Sciatic nerve (tissue), 2 donors: Measurements from ENCODE around the gene PSMD10. TPM values are rescaled to one million over a fixed set of nuclear protein-coding genes. Genes with fewer than 3 reads are reported as not detected.
A peak's percentile ranks its signal among the peaks of the same experiment; 100 is the strongest.

Source experiments
- ATAC-seq: fragments of 200-7000 bp; cut with Tn5 transposase; one replicate; pipeline ENCODE4 v1.9.1; 2020; ENCODE audit warnings: mild to moderate bottlenecking, moderate library complexity
- DNase-seq: peaks from one replicate; pipeline ENCODE4 v3.0.0-alpha.2; 2020; ENCODE audit warnings: low spot score
- intact Hi-C: fragments of 100-400 bp; cut with DNase I; formaldehyde crosslinking; loops from one replicate; pipeline ENCODE4 v1.14.2; 2022
- total RNA-seq: library from RNA; stranded (reverse); fragmentation: NEBNext Ultra II Directional; extraction: Animal tissue kit (Norgen Biotek cat#: 25700); gene quantifications from one replicate; pipeline ENCODE4 v1.2.1, GENCODE V29; 2021
- donor health status: DM: no; HTN: no; CAD: no.
- donor health status: DM: no; HTN: no; CAD: no.

PSMD10 gene, protein sequence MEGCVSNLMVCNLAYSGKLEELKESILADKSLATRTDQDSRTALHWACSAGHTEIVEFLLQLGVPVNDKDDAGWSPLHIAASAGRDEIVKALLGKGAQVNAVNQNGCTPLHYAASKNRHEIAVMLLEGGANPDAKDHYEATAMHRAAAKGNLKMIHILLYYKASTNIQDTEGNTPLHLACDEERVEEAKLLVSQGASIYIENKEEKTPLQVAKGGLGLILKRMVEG
- total RNA-seq, result 37.2 TPM

- DNase-seq, result peak; percentile 92
- peak; percentile 99 for ATAC-seq
- intact Hi-C loops, result no loop called here
Observed at GRCh38 chrX:108091264-108091877, at the start of gene PSMD10, which contains the start of gene ATG4A. Gene PSMD10, minus strand, starts transcription at chrX:108091542. Its CDS starts 22 bp downstream, at chrX:108091520. Gene ATG4A, plus strand, starts transcription at chrX:108091778. Its CDS starts 49 bp downstream, at chrX:108091827.

DNA sequence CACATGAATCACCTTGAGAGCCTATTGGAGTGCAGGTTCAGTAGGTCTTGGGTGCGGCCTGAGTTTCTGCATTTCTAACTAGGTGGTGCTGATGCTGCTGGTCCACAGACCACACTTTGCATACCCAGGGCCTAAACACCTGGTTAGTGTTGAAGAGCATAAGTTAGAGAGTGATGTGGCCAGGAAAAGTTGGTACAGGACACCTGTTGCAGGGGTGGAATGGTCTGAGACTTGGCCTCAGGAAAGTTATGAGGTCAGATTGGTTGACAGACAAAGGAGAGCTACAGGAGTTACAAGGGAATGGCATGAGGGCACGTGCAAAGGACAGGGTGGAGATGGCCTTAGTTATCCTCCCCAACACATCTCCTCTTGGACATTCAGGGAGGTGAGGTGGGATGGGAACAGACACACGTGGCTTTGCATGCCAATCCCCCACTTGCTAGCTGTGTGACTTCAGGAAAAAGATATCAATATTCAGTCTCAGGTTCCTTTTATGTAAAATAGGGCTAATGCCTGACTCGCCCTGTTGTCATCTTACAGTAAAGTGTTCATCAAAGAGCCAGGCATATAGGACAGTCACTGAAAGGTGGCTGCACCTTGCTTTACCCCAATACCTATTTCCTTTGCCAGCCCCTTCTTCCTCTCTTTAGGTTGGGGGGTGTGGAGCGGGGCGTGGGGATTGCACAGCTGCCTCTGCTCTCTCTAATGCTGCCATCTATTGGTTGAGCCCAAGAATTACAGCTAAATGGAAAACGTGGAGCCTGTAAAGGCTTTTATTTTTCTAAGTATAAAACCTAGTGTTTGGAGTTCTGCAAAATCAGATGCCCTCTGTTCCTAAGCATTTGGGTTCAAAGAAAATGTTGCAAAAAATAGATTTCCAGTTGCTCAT lies 47.7 kb upstream of the PSMD10 start:
- intact Hi-C loops, result no loop called here
- no peak for DNase-seq
- ATAC-seq, result no peak

- DNase-seq (no peak), ATAC-seq (no peak)
- intact Hi-C loops, result no loop called here
Observed at GRCh38 chrX:108134724-108135123, 43.4 kb upstream of the PSMD10 start.

- DNase-seq, result no peak
- intact Hi-C loops, result no loop called here
- ATAC-seq, result no peak
Observed at GRCh38 chrX:108132876-108133275, 41.5 kb upstream of the PSMD10 start.

DNA sequence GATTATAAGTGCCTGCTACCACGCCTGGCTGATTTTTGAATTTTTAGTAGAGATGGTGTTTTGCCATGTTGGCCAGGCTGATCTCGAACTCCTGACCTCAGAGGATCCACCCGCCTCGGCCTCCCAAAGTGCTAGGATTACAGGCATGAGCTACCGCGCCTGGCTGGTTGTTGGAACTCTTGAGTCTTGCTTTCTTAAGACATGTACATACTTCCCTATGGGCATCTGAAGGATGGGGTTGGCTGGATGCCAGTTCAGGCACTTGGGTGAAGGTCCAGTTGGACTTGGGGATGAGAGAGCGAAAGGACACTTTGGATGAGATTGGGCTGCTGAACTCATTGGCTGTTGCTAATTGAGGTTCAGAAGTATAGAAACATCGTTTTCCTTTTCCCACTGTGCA lies 40.7 kb upstream of the PSMD10 start:
- intact Hi-C loops, result no loop called here
- ATAC-seq (no peak), DNase-seq (no peak)

- DNase-seq (no peak), ATAC-seq (no peak)
- intact Hi-C loops, result no loop called here
Observed at GRCh38 chrX:108131471-108131870, 40.1 kb upstream of the PSMD10 start.

DNA sequence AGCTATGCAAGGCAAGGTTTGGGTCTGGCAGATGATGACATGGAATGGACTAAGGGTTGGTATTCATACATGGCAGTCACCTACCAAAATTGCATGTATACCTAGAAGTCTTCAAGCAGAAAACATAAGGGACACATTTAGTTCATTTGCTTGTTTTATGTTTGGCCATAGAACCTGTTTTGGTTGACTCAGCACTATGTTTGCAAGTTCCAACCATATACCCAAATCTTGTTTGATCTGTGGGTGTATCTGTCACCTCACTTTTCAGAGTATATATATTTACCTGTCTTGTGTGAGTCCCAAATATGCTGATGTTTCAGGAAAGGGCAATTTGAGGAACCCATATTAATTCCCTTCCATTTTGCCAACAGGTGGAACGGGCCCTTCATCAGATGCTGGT lies 39.5 kb upstream of the PSMD10 start:
- intact Hi-C loops, result no loop called here
- DNase-seq (no peak), ATAC-seq (no peak)

- intact Hi-C loops, result no loop called here
- DNase-seq (no peak), ATAC-seq (no peak)
Observed at GRCh38 chrX:108127152-108127551, 35.8 kb upstream of the PSMD10 start.

GRCh38 chrX:108126661-108127060 lies 35.3 kb upstream of the PSMD10 start:
- DNase-seq (no peak), ATAC-seq (no peak)
- intact Hi-C loops, result no loop called here

DNA sequence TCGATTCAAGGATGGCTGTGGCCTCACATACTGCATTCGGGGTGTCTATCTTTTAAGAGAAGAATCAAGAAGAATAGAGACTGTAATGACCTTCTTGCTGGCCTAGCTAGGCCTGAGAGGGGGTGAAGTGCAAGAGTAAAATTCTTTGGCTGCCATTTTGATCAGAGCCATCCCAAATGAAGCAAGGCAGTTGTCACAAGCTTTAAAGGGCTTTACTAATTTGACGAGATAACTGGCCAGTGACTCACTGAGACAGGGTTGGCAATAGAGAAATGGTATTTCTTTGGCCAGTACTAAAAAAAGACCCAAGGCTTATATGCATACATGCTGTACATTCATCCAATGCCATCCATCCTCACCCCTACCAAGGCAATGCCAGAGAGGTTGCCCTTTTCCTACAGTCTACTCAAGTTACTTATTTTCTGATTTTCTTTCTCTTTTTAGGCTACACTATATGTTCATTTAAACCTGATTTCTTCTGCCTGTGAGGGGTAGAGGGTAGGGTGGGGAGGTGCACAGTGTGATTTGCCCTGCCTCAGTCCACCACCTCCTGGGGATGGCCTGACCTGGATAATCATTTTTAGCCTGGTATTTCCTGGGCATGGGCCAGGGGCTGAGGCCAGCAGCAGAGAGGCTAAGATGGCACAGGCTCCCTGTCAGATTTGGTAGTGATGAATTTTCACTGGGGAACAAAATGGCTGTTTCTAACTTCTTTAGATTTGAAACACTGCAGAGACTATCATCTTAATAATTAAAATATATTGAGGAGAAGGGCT lies 32.4 kb upstream of the PSMD10 start:
- DNase-seq (no peak), ATAC-seq (no peak)
- intact Hi-C loops, result no loop called here

- intact Hi-C loops, result no loop called here
- DNase-seq (no peak), ATAC-seq (no peak)
Observed at GRCh38 chrX:108122748-108123147, 31.4 kb upstream of the PSMD10 start.

DNA sequence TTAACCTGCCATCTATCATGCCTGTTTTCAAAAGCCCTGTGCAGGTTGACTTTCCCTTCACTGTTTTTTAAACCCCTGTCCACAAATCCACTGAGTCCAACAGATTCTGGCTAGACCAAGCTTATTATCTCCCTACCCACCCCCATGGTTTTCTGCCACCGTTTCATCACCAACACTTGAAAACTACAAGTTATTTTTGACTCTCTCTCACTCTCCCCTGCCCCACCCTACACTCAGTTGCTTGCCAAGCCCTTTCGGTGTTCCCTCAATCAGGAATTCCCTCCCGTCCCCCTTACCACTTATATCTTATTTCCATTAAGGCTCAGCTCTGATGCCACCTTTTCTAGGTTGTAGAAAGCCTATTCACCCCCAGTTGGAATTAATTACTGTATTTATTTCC lies 29.9 kb upstream of the PSMD10 start:
- no peak for DNase-seq
- ATAC-seq, result no peak
- intact Hi-C loops, result no loop called here

GRCh38 chrX:108117988-108118387 lies 26.6 kb upstream of the PSMD10 start:
- DNase-seq, result no peak
- intact Hi-C loops, result no loop called here
- ATAC-seq, result no peak

GRCh38 chrX:108114541-108114940 lies 23.2 kb upstream of the PSMD10 start:
- no peak for ATAC-seq
- DNase-seq, result no peak
- intact Hi-C loops, result no loop called here

GRCh38 chrX:108105473-108105872 lies 14.1 kb upstream of the PSMD10 start:
- no peak for ATAC-seq
- intact Hi-C loops, result no loop called here
- DNase-seq, result no peak

- intact Hi-C loops, result no loop called here
- ATAC-seq (no peak), DNase-seq (no peak)
Observed at GRCh38 chrX:108097380-108097779, 6.0 kb upstream of the PSMD10 start.

DNA sequence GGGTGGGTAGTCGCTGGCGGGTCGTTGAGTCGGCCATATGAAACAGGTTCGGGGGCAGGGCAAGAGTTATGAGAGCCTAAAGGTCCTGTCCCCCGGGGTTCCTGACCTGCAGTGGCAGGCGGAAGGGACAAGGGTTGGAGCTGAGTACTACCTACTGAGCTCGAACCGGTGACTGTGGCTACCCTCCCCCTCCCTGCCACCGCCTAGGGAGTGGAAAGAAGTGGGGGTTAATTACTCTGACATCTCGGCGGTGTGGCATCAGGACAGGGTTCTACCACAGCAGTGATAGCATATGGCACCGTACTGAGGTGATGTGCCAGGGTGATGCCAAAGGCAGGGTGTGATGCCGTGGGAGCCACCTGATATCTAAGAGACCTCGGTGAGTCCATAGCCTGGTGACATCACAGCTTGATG lies 543 bp upstream of the PSMD10 start:
- intact Hi-C loops, result no loop called here
- DNase-seq, result no peak
- peak; percentile 25 for ATAC-seq

- DNase-seq (no peak), ATAC-seq (no peak)
- intact Hi-C loops, result no loop called here
Observed at GRCh38 chrX:108090491-108091263, 665 bp downstream of the PSMD10 start.

DNA sequence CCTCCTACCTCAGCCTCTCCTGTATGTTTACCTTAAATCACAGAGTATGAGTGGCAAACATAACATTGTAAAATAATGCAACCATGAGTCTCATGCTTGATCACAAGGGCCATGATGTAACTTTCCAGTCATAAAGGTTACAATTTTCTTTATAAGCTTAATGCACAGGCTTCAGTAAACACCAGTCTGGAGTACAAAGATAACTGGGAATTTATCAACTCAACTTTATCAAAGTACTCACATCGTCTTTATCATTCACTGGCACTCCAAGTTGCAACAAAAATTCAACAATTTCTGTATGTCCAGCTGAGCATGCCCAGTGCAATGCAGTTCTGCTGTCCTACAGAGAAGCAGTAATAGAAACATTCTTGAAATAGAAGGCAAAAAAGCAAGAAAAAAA lies 2.8 kb downstream of the PSMD10 start:
- ATAC-seq, result no peak
- intact Hi-C loops, result no loop called here

More for the DNA sequence above, 2.8 kb downstream of the PSMD10 start:
- no peak for DNase-seq
